Vagina (tissue), 2 donors: ENCODE measurements around the gene PPTC7.

ENCODE experiments used
- CTCF ChIP-seq, 3 experiments: fragments of 450-650 bp in 2 of 3; fragments of 200-600 bp in 1 of 3; sonication (generic) in 1 of 3; IDR thresholded peaks; one replicate each; pipeline ENCODE4 v1.5.1; 2017 to 2019; ENCODE audit warnings: antibody characterized with exemption in 3 of 3, mild to moderate bottlenecking in 2 of 3, moderate library complexity in 2 of 3
- POLR2A ChIP-seq, 2 donors: fragments of 450-650 bp; IDR thresholded peaks; one replicate each; pipeline ENCODE4 v1.6.1; 2017; ENCODE audit warnings: antibody characterized with exemption in 2 of 2, mild to moderate bottlenecking in 2 of 2, moderate library complexity in 2 of 2

GRCh38 chr12:110568752-110569151, 14.4 kb downstream of the PPTC7 start:
- TF ChIP-seq POLR2A (IDR thresholded peaks at IDR 0.05), result no peak
- no peak for TF ChIP-seq CTCF (IDR thresholded peaks at IDR 0.05)
